SKM-1 (cell line): ENCODE measurements around the gene TBCK.

Source experiments
- DNase-seq: peaks from one replicate; lab custom pipeline; 2025; ENCODE audit not compliant: unreplicated experiment; lab: John Stamatoyannopoulos, UW

Gene TBCK

DNA sequence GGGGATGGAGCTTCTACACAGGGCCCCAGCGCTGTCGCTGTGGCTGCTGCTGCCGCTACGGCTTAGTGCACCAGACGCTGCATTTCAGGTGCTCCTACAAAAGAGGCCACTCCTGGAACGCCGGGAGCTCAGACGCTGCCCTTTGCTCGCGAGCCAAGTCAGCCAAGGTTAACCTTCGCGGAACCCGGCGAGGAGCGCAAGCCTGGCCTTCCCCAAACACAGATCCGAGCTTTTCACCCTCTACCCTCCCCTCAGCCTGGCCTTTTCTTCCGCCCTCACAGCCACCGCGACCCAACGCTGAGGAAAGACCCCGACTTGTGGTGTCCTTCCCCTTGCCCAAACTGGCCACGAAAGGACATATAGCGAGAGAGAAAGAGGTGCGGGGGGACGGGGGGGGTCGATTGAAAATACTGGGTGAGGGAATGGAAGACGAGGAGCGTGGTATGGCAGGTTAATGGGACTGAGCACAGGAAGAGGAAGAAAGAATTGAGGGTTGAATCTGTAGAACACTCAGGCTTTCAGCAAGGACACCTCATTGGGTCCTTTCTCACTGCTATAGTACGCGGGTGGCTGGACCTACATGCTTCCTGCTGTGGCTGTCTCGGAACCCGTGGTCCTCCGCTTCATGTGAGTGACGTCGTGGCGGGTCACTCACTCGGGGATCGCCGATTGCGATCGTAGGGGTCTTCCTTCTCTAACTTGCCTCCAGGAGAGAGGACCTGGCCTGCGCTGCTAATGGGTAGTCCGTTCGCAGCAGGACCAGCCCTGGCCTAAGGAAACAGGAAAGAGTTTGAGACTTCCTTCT lies at the start of gene TBCK, which contains the start of gene AIMP1:
Gene TBCK (minus strand): TSS at position 242 of the 805 bp plus-strand sequence. CDS start 7,249 bp downstream, outside the sequence.
Gene AIMP1 (plus strand): TSS at position 583 of the 805 bp plus-strand sequence. CDS start 8,460 bp downstream, outside the sequence.
- DNase-seq, result peak; percentile 83

GRCh38 chr4:106365613-106366012 lies 49.6 kb upstream of the TBCK start:
- peak; percentile 30 for DNase-seq

- DNase-seq, result no peak
Observed at GRCh38 chr4:106364282-106364681, 48.3 kb upstream of the TBCK start.

DNA sequence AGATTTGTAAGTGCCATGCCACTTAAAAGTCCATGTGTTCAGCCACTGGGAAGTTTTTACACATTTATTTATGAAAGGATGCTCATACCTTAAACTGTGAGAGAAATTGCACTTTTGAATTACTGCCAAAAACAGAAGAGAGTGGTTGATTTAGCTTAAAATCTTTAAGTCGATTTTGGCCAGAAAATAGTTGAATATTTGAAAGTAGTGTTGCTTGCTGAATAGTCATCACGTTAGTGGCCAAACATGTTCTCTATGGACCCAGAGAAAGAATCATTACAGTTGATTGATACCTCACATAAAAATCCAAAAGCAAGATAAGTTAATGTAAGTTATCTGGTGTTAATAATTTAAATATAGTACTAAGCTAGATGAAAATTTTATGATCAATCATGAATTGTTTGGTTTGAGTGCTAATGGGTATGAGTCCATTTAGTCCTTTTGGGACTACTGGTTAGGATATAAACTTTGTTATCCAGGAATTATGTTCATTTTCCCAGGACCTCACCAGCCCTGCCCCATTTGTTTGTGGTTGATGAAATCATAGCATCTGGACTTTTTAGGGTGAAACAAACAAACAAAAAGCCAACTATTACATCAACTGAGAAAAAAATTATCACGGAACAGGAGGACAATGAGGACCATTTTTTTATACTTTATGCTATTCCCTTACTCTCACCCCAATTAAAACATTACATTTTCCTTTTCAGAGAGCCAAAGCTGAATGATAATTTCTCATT lies 46.2 kb upstream of the TBCK start:
- no peak for DNase-seq

DNA sequence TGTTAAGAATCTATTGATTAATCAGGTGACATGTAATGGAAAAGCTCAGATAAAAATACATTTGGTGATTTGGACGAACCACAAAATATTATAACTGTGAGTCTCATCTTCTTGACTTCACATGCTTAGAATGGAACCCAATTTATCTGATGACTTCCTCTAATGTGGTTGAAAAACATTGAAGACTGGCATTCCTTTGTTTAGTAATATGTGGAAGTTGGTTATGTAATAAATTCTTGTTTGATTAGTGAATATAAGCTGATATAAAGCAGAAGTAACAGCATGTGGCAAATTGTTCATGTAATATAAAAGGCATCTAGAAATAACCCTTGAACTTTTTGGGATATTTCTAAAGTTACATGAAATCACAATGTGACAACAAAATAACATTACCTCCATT lies 42.9 kb upstream of the TBCK start:
- peak; percentile 3 for DNase-seq

- DNase-seq, result no peak
Observed at GRCh38 chr4:106355193-106355592, 39.2 kb upstream of the TBCK start.

DNA sequence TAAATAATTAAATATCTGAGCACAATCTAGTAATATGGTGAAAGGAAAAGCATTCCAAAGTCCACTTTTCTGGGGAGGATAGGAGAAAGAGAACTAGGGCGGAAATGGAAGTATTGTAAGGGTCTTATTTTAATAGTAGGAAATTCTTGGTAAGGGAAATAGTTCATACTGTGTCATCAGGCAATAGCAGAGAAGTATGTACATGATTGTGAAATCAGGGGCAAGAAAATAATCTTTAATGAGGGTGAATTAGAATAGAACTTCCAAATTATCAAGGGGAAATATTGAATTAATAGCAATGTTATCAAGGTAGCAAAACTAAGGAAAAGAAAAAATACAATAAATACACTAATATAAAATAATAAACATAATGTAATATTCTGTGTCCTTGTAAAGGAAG lies 37.8 kb upstream of the TBCK start:
- DNase-seq, result no peak

- no peak for DNase-seq
Observed at GRCh38 chr4:106351016-106351415, 35.0 kb upstream of the TBCK start.

- DNase-seq, result no peak
Observed at GRCh38 chr4:106347167-106347566, 31.2 kb upstream of the TBCK start.

- DNase-seq, result no peak
Observed at GRCh38 chr4:106344647-106344970, 28.6 kb upstream of the TBCK start.

- DNase-seq, result no peak
Observed at GRCh38 chr4:106343865-106344646, 28.0 kb upstream of the TBCK start.

- DNase-seq, result no peak
Observed at GRCh38 chr4:106340774-106341173, 24.8 kb upstream of the TBCK start.

GRCh38 chr4:106339431-106339830 lies 23.4 kb upstream of the TBCK start:
- no peak for DNase-seq

DNA sequence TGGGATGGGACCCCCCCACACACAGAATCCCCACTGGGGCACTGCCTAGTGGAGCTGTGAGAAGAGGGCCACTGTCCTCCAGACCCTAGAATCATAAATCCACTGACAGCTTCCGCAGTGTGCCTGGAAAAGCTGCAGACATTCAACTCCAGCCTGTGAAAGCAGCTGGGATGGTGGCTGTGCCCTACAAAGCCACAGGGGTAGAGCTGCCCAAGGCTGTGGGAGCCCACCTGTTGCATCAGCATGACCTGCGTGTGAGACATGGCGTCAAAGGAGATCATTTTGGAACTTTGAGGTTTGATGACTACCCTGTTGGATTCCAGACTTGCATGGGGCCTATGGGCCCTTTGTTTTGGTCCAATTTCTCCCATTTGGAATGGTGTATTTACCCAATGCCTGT lies 22.7 kb upstream of the TBCK start:
- DNase-seq, result no peak

- DNase-seq, result no peak
Observed at GRCh38 chr4:106337916-106338315, 21.9 kb upstream of the TBCK start.

- DNase-seq, result no peak
Observed at GRCh38 chr4:106336618-106337017, 20.6 kb upstream of the TBCK start.

- DNase-seq, result no peak
Observed at GRCh38 chr4:106334741-106335470, 18.9 kb upstream of the TBCK start.

DNA sequence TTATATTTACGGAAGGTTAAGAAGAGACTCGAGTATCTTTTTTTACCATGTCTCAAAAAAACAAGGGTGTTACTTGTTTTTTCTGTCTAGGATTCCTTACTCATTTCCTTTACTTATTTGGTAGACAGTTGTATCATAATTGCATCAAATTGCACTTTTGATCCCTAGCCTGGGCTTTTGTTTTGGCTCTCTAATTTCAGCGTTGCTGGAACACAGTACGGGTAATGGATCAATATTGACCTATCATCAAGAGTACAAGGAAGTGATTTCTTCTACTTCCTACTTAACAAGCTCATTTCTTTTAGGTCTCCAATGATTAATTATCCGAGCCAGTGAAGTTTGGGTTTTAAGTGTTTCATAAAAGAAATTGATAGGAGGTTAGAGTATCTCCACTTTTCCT lies 17.2 kb upstream of the TBCK start:
- no peak for DNase-seq

GRCh38 chr4:106329041-106329618 lies 13.1 kb upstream of the TBCK start:
- DNase-seq, result peak; percentile 24

- no peak for DNase-seq
Observed at GRCh38 chr4:106325800-106326199, 9.8 kb upstream of the TBCK start.

- no peak for DNase-seq
Observed at GRCh38 chr4:106323119-106323518, 7.1 kb upstream of the TBCK start.
